T-helper 9 cell (primary cell): ENCODE results near the gene CD2.

Source experiments
- DNase-seq: peaks from one replicate; pipeline ENCODE4 v3.0.0-alpha.2; 2020

CD2 gene

DNA sequence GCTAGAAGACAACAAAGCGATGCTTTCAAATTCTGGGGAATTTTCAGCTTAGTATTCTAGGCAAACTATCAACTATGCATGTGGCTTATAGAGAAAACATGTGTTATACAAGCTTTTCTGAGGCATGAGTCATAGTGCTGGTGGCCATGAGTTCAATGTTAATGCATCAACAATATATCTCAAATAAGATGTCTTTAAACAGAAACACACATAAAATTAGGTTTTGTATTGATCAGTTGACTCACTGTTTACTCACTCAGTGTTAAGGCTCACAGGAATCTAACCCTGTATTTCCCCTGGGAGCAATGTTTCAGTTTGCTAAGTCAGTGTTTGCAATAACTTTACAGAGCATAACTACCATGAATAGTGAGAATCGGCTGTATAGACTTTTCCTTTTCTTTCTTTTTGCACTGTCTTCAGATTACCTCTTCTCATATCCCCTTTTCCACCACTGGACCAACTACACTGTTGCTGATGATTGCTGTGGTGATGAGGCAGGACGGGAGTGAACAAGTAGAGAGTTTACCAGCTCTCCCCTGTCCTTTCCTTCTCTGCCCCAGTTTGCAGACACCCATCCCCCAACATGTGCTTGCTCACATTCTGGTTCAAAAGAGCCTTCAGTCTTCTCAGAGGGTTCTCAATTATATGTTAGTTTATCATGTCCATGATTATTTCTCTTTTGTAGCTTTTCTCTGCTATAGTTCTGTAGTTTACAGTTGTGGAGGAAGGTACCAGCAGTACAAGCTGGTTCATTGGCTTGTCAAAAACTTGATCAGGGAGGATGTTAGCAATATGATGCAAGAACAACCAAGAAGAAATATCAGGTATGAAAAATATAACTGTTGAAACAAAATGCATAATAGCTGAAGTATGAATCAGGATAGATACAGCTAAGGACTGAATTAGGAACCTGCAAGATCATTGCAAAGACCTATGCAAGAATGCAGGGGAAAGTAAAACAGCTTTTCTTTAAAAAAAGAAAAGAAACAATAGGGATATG, 23.9 kb downstream of the CD2 start:
- no peak for DNase-seq

DNA sequence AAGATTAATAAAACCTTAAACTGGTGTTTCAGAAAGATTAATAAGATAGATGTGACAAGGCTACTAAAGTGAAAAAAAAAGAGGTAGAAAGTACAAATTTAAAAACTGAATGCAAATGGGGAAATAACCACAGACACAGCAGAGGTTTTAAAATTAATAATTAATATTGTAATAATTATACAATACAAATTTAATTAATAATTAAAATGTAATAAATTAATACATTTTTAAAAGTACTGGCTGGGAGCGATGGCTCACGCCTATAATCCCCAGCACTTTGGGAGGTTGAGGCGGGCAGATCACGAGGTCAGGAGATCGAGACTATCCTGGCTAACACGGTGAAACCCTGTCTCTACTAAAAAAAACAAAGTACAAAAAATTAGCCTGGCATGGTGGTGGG, 26.8 kb downstream of the CD2 start:
- no peak for DNase-seq

DNA sequence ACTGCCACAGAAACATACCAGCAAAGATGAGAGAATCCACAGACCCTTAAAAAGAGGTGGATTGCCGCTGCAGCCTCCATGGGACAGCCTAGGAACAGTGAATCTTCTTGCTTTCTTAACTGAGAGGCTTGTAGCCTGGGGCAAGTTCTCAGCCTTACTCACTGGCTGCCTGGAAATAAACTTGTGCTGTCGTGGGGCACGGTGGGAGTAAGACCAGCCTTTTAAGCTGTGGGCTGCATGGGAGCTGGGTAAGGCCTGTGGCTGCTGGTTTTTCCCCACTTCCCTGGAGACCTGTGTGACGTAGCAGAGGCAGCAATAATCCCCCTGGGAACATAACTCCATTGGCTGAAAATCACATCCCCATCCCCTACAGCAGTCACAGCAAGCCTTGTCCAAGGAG, 30.8 kb downstream of the CD2 start:
- DNase-seq: no peak

DNA sequence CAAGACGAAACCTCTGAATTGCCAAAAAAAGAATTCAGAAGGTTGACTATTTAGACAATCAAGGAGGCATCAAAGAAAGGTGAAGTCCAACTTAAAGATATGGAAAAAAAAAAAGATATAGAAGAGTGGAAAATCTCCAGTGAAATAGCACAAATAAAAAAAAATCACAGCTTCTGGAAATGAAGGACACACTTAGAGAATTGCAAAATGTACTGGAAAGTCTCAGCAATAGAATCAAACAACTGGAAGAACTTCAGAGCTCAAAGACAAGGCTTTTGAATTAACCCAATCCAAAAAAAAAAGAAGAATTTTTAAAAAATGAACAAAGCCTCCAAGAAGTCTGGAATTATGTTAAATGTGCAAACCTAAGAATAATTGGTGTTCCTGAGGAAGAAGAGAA, 31.8 kb downstream of the CD2 start:
- no peak for DNase-seq

DNA sequence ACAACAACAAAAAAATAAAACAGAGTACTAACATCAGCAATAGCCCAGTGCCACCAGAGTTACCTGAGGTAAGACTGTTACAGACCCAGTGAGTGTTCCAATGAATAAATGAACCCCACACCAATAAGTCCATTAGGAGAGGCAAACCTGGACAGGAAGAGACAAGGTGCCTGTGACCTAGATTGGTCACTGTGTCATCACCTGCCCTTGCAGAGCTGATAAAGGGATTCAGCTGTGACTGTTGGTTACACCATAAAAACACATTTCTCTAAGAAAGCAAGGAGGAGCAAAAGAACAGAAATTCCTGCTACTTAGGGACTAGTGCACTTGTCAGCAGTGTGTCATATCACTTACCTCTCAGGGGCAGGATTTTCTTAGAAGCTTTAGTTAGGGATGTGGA, 37.5 kb downstream of the CD2 start:
- no peak for DNase-seq

DNA sequence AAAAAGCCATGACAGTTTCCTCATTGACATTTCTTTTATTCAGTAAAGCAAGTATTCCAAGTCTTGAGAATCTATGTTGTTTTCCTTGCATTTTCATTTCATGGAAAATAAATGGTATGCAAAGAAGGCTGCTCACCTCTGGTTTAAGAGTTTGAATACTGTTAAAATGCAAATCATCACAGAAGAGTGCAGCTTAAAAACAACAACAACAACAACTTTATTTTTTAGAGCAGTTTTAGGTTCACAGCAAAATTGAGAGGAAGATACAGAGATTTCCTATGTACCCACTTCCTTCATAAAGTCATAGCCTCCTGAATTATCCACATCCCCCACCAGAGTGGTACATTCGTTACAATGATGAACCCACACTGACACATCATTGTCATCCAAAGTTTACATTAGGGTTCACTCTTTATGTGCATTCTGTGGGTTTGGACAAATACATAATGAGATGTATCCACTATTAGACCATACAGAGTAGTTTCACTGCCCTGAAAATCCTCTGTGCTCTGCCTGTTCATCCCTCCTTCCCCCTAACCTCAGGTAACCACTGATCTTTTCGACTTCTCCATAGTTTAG, 39.2 kb downstream of the CD2 start:
- DNase-seq: no peak

DNA sequence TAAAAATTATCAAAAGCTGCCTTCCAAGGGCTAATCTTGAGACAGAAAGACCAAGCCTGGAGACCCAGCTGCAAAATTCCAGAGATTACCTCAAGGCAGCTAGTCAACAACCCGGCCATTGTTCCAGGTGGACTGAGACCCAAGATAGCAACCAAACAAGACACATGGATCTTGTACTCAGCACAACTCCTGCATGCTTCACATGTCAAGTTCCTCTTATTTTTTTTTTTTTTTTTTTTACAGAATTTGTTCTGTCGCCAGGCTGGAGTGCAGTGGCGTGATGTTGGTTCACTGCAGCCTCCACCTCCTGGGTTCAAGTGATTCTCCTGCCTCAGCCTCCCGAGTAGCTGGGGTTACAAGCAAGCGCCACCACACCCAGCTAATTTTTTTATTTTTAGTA, 40.1 kb downstream of the CD2 start:
- DNase-seq: no peak

DNA sequence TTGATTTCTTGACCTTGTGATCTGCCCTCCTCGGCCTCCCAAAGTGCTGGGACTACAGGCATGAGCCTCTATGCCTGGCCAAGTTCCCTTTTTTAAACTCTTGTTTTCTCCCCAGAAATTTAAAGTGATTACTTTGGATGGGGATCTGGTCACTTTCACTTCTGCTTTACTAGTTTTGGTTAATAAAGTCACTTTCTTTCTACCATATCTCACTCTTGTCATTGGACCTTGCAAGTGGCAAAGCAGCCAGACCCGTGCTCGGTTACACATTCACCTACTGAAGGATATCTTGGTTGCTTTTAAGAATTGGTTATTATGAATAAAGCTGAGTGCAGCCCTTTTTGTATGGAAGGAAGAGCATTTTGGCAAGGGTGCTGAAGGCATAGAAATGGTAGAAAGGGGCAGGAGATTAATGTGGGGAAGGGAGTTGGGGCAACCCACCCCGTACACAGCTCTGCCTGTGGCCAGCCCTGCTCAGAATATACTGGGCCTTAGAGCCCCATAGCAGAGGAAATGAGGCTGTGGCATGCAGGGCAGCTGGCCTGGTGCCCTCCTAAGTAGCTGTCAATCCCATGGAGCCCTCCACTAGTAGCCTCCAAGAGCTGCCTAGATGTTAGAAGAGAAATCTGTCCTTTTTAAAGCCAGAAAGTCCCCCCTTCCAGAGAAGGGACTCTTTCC, 40.7 kb downstream of the CD2 start:
- no peak for DNase-seq

DNA sequence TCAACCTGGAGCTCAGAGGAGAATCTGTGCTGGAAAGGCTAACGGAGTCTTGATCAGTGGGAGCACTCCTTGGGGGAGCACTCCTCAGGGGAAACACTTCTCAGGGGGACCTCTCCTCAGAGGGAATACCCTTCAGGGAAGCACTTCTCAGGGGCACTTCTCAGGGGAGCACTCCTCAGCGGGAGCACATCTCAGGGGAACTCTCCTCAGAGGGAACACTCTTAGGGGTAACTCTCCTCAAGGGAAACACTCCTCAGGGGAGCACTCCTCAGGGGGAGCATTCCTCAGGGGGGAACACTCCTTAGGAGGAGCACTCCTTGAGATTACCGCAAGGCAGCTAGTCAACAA, 41.2 kb downstream of the CD2 start:
- no peak for DNase-seq

DNA sequence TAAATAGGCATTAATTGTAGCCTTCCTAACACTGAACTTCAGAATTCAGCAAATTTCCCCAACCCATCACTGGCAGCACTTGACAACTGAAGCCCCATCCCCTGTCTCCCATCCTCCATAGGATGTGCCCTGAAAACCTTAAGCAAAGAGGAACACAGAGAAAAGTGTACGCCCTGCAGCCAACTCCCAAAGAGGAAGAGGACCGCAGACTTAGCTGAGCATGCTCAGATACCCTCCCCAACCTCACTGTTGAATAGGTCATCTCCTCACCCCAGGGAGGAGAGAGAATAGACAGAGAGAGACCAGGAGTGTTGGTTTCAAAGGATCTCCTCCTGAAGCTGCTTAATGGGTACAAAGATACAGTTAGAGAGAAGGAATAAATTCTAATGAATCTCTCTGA, 50.5 kb downstream of the CD2 start:
- no peak for DNase-seq

DNA sequence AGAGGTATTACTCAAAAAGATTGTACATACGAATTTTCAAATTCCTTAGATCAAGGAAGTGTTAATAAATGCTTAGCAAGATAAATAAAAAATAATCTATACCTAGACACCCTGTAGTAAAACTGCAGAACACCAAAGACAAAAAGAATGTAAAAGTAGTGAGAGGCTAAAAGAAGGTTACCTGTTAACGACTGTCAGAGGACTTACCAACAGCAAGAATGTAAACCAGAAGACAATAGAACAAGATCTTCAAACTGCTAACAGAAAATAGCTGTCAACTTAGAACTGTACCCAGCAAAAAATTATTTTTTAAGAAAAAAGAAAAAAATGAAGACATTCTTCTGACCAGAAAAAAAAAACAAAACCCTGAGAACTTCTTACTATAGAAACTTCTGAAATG, 51.2 kb downstream of the CD2 start:
- DNase-seq: no peak

DNA sequence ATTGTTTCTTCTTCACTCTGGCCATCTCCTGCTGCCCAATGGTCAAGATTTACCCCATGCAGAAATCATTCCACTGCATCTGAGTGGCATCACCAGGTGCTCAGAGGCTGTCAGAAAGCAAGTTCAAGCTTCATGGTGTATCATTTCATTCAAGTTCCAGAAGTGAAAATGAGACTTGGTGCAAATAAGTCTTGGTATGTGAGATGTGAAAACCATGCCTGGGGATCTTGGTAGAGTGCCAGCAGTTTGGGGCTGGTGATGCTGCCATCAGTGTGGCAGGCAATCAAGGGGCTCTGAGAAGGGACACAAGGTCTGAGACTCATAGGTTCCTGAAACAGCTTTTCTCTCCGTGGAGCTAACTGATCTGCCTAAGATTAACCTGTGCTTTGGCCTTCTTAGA, 52.0 kb downstream of the CD2 start:
- DNase-seq: peak; percentile 38

DNA sequence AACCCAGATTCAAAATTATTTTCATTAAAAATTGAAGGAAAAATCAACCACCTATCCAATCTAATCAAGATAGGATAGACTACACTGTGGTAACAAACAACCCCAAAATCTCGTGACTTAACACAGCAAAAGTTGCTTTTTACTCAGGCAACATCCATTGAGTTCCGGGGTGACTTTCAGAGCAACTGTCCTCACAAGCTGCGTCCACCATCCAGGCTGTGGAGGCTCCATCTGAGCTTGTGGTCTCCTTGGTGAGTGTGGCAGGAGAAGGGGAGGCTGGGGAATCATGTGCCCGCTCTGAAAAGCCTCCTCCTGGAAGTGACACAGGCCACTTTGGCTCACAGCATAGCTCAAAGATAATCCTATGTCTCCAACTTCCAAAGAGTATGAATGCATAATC, 52.4 kb downstream of the CD2 start:
- no peak for DNase-seq

DNA sequence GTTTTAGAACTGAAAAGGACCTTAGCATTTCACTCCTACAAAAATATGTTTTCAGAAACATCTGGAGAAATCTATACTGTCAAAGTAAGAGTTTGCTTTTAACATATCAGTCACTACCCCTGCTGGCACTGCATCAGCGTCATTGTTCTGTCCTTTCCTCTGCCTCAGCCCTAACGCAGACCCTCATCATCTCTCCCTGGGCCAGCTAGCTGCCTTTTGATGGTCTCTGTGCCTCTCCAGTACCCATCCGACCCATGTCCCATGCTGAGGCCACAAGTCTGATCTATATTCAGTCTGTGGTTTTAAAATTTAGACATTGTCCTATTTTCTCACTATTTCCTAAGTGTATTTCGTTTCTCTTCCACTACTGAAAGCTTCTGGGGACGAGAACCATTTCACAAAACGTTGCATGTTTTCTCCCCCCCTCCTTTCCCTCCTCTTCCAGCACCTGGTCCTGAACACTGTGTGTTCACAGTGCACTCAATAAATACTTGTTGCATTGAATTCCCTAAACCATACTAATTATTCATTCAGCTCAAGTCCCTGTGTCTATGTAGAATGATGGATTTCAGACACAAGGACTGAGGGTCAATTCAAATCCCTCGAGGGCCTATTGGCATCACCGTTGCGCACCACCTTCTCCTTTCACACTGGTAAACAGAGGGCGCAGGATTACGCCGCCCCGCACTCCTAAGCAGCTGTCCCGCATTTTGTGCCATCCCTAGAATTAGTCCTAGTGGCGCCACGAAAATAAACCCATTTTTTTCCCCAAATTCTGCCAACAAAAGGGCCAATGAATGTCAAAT, 53.4 kb downstream of the CD2 start:
- DNase-seq: no peak

DNA sequence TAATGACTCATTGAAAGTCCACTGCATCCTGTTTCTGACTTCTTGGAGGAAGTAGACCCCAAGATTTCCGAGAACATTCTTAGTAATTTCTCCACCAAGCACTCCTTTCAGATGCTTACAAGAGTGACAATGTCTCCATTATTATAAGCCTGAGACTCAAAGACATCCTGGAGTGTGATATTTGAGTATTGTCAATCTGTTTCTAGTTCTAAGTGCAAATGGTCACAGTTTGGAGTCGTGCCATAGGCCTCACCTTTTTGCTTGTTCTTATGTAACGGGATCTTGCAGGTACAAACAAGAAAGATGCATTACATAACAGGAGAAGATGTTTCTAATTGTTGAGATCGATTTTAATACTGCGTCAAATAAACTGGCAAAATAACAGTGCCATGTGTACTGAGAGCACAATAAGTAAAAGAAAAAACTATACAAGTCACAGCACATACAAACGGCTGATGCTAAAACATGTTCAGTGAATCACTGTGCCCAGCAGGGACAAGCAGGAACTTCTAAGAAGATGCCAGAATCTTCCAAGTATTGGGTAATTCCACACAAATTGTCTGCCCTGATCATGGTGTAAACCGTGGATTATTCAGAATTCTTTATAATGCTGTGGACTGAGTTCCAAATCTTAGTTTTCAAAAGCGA, 54.1 kb downstream of the CD2 start:
- no peak for DNase-seq

DNA sequence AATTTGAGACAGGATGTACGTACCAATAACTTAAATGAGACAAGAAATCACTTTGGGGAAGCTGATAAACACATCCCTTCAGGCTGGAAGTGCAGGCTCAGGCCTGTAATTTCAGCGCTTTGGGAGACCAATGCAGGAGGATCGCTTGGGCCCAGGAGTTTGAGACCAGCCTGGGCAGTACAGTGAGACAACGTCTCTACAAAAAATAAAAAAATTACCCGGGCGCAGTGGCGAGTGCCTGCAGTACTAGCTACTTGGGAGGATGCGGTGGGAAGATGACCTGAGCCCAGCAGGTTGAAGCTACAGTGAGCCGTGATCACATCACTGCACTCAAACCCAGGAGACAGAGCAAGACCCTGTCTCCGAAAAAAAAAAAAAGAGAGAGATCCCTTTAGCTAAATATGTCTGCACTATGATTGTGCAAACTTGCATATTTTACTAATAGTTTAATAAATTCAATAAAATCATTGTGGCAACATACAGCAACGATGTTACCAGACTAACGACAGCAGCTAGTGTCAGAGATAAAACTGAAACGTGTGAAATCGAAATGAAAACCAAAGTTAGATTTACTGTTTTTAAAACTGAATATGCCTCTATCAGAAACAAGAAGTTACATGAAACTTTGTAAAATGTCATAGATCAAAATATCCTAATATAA, 54.7 kb downstream of the CD2 start:
- DNase-seq: no peak

DNA sequence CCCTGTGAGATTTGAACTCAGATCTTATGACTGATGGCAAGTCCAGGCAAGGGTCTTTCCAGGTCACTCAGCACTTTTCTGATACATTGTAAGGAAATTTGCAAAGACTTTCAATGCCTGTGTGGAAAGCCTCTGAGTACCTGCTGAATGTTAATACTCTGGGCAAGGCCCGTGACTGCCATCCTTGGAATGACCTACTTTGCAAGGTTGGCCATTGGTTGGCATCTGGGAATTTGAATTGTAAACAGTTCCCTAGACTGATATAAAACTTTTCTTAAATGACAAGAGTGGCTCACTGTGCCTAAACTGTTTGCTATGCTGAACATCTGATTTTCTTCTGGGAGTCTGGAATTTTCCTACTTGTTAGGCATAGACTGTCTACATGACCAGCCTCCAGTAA, 57.1 kb downstream of the CD2 start:
- no peak for DNase-seq

DNA sequence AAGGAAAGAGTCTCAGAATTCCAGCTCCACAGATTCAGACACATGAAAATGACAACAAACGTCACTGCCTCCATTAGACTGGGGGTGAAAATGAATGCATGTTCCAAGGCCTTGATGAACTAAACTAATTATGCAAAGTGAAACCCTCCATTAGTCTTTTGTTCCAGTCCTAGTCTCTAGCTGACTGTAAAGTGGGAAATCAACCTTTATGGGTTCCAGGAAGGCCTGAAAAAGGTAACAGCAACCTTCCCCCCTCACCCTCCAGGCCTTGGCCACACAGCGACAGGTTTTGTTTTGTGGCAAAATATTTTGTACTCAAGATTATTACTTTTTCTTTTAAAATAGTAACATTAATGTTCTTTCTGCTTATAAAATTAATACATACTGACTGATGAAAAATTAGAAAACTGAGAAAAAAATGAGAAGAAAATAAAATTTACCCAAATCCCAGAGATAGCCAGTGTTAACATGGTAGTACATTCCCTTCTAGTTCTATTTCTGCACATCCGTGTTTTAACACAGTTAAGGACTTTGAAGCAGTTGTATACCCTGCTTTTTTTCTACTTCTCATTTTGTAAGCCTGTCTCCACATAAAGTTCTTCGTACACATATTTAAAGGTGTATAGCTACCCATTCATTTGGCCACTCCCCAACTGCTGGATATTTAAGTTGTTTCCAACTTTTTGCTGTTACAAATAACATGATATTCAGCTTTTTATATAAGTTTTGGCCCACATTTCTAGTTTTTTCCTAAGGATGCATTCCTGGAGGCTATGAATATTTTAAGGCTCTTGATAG, 60.9 kb downstream of the CD2 start:
- DNase-seq: no peak

DNA sequence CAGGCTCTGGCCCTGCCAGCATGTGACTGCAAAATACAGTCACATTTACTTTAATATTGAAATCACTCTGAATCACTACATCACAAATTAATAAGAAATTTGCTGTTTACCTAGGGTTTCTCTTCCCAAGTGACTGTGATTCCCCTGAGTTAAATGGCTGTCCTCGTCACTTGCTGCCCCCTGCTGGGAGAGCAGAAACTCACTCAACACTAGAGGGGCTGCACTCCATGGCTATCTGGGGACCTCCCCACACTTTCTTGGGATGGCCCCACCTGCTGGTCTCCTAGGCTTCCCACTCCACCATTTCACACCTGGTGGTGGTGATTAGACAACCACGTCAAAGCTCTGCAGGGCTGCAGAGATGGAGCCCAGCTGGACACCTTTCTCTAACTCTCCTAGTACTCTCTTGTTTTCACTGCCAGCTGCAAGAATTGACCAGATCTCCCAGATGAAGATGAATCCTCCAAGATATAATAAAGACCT, 63.4 kb downstream of the CD2 start:
- peak; percentile 66 for DNase-seq
